Measurements from ENCODE around the gene ITGAX.

- TF ChIP-seq CTCF (IDR thresholded peaks at IDR 0.05; ENCODE audit: insufficient read depth, low read length) (no peak), GABPA (IDR thresholded peaks at IDR 0.05; ENCODE audit: low read depth) (no peak), POLR2AphosphoS5 (IDR thresholded peaks at IDR 0.05; ENCODE audit: low read depth) (no peak), REST (IDR thresholded peaks at IDR 0.05; ENCODE audit: insufficient replicate concordance, low read depth) (no peak)
Observed at GRCh38 chr16:31414706-31415105, 59.7 kb downstream of the ITGAX start.
